HG03135 (cell line): ENCODE data around the gene MRPL32.

Experiments
- ATAC-seq: cut with Tn5 transposase; IDR thresholded peaks from one replicate; pipeline ENCODE4 v1.9.1; 2021; ENCODE audit warnings: mild to moderate bottlenecking, moderate library complexity; ENCODE audit not compliant: unreplicated experiment

The MRPL32 gene

GRCh38 chr7:42964293-42964692 lies 32.1 kb downstream of the MRPL32 start:
- no peak for ATAC-seq

GRCh38 chr7:42964849-42965805 lies 33.0 kb downstream of the MRPL32 start:
- no peak for ATAC-seq

DNA sequence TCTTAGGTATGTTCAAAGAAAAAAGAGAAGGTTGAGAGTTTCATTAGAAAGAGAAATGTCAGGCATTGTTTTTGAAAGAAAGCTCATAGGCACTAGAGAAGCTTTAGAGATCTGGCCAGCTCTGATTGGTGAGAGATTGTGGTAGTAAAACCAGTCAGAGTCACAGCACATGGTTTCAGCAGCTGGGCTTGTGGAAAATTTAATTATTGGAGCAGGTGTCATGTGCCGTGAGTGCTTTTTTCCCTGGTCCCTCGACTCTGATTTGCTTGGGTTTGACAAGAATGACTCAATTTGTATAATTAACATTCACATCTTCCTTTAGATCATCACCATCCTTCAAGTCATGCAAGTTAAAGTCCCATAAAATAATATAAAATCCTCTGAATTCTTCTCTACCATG lies 35.2 kb downstream of the MRPL32 start:
- no peak for ATAC-seq

- ATAC-seq: no peak
These were observed 40.7 kb downstream of the MRPL32 start for GRCh38 chr7:42972699-42973500.

DNA sequence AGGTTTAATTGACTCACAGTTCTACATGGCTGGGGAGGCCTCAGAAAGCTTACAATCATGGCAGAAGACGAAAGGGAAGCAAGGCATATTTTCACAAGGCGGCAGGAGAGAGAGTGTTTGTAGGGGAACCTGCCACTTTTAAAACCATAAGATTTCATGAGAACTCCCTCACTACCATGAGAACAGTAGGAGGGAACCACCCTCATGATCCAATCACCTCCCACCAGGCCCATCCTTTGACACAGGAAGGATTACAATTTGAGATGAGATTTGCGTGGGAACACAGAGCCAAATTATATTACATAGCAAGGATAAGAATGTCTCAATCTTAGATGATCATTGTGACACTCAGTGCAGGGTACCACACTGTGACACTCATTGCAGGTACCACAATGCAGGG lies 44.2 kb downstream of the MRPL32 start:
- no peak for ATAC-seq

DNA sequence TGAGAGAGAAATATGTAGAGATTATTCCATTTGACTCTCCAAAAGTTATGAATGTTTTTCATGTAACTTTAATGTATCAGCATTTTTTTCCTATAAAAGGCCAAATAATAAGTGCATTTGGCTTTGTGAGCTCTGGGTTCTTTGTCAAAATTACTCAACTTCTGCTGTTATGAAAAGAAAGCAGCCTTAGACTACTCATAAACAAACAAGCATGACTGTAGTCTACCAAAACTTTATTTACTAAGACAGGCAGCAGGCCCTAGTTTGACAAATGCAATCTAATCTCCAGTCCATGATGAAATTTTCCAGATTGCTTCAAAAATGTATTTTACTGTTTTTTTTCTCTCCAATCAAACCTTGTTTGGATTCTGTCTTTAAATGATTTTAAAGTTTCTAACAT lies 46.3 kb downstream of the MRPL32 start:
- ATAC-seq: no peak

DNA sequence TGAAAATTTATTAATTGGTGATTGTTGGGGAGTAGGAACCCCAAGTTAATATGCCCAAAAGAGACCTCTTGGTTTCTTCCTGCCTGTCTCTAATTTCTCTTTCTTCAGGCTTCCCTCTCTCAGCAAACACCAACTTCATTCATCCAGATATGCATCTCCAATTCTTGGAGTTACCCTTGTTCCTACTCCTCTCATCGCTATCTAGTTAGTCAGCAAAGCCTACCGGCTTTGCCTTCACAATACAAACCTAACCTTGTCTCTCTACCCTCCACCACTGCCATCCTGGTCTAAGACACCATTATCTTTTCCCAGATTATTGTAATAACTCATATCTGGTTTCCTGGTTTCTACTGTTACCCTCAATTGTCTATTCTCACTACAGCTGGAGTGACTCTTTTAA lies 47.9 kb downstream of the MRPL32 start:
- no peak for ATAC-seq

DNA sequence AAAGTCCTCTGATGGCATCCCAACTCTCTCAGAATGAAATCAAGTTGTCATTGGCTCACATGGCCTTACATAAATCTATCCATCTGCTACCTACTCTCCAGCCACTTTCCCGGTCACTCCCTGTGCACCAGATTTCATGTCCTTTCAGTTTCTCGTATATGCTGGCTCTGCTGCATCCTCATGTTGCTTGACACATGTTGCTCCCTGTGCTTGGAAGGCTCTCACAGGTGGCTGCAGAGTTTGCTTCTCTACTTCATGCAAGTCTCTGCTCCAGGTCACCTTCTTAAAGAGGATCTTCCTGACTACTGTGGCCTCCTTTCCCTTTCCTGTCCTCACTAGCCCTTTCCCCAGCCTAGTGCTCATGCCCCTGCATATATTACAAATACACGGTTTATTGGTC lies 48.3 kb downstream of the MRPL32 start:
- no peak for ATAC-seq

DNA sequence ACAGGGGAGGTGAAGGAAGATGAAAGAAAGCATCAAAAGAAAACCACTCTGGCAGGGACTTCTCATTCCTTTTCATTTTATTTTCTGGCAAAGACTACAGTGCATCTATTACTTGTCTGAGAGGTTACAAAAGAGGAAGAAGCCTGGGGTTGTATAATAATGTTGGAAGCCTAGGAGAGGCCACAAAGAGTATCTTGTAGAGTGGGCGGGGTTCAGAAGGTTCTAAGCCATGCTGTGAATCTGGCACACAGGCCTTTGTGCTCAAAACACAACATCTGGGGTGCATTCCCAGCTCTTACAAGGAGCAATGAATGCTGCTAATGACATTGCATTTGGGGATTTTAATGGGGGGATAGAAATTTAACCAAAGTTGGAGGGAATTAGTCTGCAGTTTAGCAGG lies 49.4 kb downstream of the MRPL32 start:
- ATAC-seq: no peak

GRCh38 chr7:42982604-42983115 lies 50.5 kb downstream of the MRPL32 start:
- ATAC-seq: no peak

GRCh38 chr7:42984137-42984536 lies 52.0 kb downstream of the MRPL32 start:
- ATAC-seq: no peak

DNA sequence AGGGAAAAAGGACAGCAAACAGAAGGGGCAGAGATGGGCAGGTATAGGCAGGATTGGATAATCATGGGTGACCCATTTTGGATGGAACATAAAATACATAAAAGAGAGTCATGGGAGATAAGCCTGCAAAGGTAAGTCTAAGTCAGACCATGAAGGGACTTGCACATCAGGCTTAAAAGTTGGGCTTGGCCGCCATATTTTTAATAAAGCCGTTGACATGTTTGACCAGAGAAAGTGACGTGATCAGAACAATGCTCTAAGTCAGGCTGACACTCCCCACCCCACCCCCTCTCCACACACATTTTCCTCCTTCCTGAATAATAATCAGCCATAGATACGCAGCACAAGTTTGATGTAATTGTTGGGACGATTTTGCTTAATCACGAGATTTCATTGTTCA lies 54.0 kb downstream of the MRPL32 start:
- no peak for ATAC-seq

DNA sequence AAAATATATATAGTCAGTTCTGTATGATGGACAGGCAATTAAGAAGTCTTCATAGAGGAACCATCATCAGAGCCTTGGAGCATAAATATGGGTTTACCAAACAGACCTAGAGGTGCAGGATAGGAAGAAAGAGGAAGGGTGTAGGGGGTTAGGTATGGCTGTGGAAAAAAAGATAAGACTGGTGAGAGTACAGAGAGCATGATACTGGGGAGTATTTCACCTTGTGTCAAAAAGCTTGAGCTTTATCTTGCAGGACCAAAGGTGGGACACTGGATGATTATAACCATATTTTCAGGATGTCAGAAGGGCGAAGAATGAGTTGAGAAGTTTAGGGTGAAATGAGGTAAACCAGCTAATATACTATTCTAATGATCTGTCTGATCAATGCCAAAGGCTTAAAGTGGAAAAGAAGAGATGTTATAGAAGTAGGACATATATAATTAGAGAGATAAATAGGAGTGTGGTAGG lies 54.6 kb downstream of the MRPL32 start:
- no peak for ATAC-seq
